Parathyroid adenoma (tissue), 2 donors: Measurements from ENCODE around the gene KIF26B.

ENCODE experiments used
- H2AFZ ChIP-seq: fragments of 300-600 bp; sonication (generic); one replicate; pipeline ENCODE4 v1.7.0; 2017; ENCODE audit warnings: antibody characterized with exemption, mild to moderate bottlenecking
- H3K27ac ChIP-seq: fragments of 300-600 bp; sonication (generic); one replicate; pipeline ENCODE4 v1.7.0; 2017
- H3K27me3 ChIP-seq: fragments of 300-600 bp; sonication (generic); one replicate; pipeline ENCODE4 v1.7.0; 2017; ENCODE audit warnings: low read length; ENCODE audit not compliant: control insufficient read depth, insufficient read depth
- H3K36me3 ChIP-seq: fragments of 300-600 bp; sonication (generic); one replicate; pipeline ENCODE4 v1.7.0; 2017; ENCODE audit warnings: low read length; ENCODE audit not compliant: control insufficient read depth, insufficient read depth
- H3K4me1 ChIP-seq: fragments of 300-600 bp; sonication (generic); one replicate; pipeline ENCODE4 v1.7.0; 2017; ENCODE audit warnings: control low read depth
- H3K4me2 ChIP-seq: fragments of 300-600 bp; sonication (generic); one replicate; pipeline ENCODE4 v1.7.0; 2017; ENCODE audit warnings: low read length
- H3K4me3 ChIP-seq: fragments of 300-600 bp; sonication (generic); one replicate; pipeline ENCODE4 v1.7.0; 2017; ENCODE audit warnings: low read depth, low read length
- H3K79me2 ChIP-seq: fragments of 300-600 bp; sonication (generic); one replicate; pipeline ENCODE4 v1.7.0; 2017; ENCODE audit warnings: control low read depth
- H3K9ac ChIP-seq: fragments of 300-600 bp; sonication (generic); one replicate; pipeline ENCODE4 v1.7.0; 2017; ENCODE audit warnings: mild to moderate bottlenecking
- H3K9me3 ChIP-seq: fragments of 300-600 bp; sonication (generic); one replicate; pipeline ENCODE4 v1.7.0; 2017; ENCODE audit warnings: low read length; ENCODE audit not compliant: control insufficient read depth
- TF ChIP-seq, protein P1 (sequence below): fragments of 300-600 bp; sonication (generic); IDR thresholded peaks from one replicate; pipeline ENCODE4 v1.7.0; 2017; ENCODE audit warnings: antibody characterized with exemption, mild to moderate bottlenecking
- donor health status: primary hyperparathyroidism.

Gene KIF26B

DNA sequence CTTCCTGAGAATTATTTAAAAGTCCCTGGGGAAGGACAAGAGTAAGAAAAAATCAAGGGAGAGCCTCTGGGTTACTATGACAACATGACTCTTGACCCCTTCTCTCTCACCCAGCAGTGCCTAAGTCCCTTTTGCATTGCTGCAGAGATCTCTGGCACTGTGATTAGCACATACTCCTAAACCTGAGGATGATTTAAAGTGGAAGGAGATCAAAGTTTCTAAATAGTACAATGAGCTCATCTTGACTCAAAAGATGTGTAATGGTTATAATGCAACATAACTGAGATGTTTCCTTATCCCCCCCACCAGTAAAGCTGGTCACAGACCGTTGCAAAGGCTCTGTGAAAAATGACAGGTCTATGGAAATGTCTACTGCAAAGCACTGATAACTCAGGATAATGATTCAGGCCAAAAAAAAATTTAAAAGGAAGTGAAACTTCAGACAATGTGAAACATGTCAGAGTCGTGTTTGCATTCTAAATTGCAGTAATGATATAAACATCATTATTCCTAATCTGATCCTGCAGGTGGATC lies 519.2 kb downstream of the KIF26B start:
- Histone ChIP-seq H3K4me3 (no peak overlapping the region), H3K27me3 (no peaks in the 10 kb centered on the region), H3K4me1 (no peaks in the 10 kb centered on the region), H3K4me2 (no peak overlapping the region), H3K9ac (no peak overlapping the region), H3K36me3 (no peaks in the 10 kb centered on the region), H3K79me2 (no peaks in the 10 kb centered on the region), H2AFZ (no peak overlapping the region), H3K9me3 (no peaks in the 10 kb centered on the region), H3K27ac (no peak overlapping the region)
- TF ChIP-seq, protein P1, sequence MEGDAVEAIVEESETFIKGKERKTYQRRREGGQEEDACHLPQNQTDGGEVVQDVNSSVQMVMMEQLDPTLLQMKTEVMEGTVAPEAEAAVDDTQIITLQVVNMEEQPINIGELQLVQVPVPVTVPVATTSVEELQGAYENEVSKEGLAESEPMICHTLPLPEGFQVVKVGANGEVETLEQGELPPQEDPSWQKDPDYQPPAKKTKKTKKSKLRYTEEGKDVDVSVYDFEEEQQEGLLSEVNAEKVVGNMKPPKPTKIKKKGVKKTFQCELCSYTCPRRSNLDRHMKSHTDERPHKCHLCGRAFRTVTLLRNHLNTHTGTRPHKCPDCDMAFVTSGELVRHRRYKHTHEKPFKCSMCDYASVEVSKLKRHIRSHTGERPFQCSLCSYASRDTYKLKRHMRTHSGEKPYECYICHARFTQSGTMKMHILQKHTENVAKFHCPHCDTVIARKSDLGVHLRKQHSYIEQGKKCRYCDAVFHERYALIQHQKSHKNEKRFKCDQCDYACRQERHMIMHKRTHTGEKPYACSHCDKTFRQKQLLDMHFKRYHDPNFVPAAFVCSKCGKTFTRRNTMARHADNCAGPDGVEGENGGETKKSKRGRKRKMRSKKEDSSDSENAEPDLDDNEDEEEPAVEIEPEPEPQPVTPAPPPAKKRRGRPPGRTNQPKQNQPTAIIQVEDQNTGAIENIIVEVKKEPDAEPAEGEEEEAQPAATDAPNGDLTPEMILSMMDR = no peak

DNA sequence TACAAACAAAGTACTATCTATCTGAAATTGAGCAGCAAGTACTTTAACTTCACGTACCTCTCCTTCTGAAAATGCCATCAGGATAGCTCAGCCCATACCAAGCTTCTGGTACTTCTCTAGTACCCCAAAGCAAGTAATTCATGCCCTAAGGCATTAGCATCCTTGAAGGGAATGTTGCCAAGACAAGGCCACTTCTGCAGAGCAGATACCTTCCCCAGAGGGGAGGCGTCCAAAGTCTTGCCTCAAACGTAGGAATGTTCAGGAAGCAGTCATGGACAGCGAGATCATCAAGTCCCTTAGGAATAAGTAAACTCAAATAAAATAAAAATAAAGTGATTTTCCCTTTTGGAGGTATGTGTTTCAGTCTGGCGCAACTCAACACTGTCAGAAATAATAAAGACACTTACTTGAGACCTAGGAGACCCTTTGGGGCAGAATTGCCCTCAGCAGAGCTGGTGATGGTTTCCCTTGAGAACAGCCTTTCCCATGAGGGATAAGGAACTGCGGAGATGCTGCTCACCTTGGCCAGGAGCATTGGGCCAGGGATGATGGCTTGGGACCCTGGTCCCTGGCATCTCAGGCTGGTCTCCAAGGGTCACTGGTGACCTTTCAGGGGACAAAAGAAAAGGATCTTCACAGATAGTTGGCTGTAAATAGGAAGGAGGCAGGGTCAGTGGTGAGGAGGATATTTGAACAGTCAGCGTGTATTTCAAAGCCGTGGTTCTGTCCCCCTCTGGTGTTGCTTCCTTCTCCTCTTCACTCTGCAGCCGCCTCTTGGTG lies 522.9 kb downstream of the KIF26B start:
- no peak overlapping the region for H2AFZ ChIP-seq
- H3K36me3 ChIP-seq = no peaks in the 10 kb centered on the region
- no peaks in the 10 kb centered on the region for H3K27me3 ChIP-seq
- no peaks in the 10 kb centered on the region for H3K79me2 ChIP-seq
- no peaks in the 10 kb centered on the region for H3K9me3 ChIP-seq
- no peaks in the 10 kb centered on the region for H3K4me1 ChIP-seq
- no peak overlapping the region for H3K9ac ChIP-seq
- TF ChIP-seq, protein P1 = no peak
- H3K27ac ChIP-seq = no peak overlapping the region
- H3K4me3 ChIP-seq = no peak overlapping the region
- no peak overlapping the region for H3K4me2 ChIP-seq

- Histone ChIP-seq H3K79me2 (no peaks in the 10 kb centered on the region), H3K36me3 (no peaks in the 10 kb centered on the region), H2AFZ (no peak overlapping the region), H3K9ac (no peak overlapping the region), H3K4me3 (no peak overlapping the region), H3K27me3 (no peaks in the 10 kb centered on the region), H3K9me3 (no peaks in the 10 kb centered on the region), H3K4me1 (no peaks in the 10 kb centered on the region), H3K4me2 (no peak overlapping the region), H3K27ac (no peak overlapping the region)
- TF ChIP-seq, protein P1 = no peak
Observed at GRCh38 chr1:245678860-245679411, 524.2 kb downstream of the KIF26B start.

- no peaks in the 10 kb centered on the region for H3K36me3 ChIP-seq
- H3K4me2 ChIP-seq = no peak overlapping the region
- no peaks in the 10 kb centered on the region for H3K4me1 ChIP-seq
- no peak overlapping the region for H3K27ac ChIP-seq
- no peak overlapping the region for H3K9ac ChIP-seq
- TF ChIP-seq, protein P1 = no peak
- no peaks in the 10 kb centered on the region for H3K79me2 ChIP-seq
- H3K27me3 ChIP-seq = no peaks in the 10 kb centered on the region
- no peak overlapping the region for H3K4me3 ChIP-seq
- no peaks in the 10 kb centered on the region for H3K9me3 ChIP-seq
- H2AFZ ChIP-seq = no peak overlapping the region
Observed at GRCh38 chr1:245679821-245680780, 525.3 kb downstream of the KIF26B start.
